ENCODE data around the gene MAPK8IP1. TPM values are rescaled to one million over a fixed set of nuclear protein-coding genes. Genes with fewer than 3 reads are reported as not detected.

Gene MAPK8IP1
- total and polyA plus RNA-seq, 2 experiments from 2014 or later = 5.9 to 39.4 TPM

DNA sequence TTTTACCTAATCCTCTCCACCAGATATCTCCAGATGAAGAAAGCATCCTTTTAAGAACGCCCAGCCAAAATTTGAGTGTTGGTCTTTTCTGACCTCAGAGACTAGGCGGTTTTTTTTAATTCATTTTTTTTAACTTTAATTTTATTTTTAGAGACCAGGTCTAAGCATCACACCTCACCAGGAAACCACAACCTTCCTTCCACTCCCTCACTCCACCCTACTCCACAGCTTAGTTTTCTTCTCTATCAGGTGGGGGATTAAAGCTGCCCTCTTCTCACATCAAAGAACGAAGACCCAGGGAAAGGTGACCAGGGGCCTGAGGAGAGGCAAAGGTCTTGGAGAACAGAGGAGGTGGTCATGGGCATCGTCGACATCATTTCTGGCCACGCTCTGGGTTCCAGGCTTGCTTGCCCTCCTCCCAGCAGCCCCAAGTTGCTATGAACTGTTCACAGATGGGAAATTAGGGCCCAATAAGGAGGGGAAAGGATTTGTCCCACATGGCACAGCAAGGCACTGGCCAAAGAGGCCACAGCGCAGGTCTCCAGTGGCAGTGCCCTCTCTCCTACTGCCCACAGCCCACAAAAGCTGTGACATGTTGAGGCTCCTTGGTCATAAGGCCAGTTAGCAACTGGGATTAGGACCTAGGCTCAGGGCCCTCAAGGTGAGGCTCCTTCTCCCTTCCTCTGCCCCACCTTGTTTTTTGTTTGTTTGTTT, 33.7 kb downstream of the MAPK8IP1 start (continued):
- TF ChIP-seq, protein P1, sequence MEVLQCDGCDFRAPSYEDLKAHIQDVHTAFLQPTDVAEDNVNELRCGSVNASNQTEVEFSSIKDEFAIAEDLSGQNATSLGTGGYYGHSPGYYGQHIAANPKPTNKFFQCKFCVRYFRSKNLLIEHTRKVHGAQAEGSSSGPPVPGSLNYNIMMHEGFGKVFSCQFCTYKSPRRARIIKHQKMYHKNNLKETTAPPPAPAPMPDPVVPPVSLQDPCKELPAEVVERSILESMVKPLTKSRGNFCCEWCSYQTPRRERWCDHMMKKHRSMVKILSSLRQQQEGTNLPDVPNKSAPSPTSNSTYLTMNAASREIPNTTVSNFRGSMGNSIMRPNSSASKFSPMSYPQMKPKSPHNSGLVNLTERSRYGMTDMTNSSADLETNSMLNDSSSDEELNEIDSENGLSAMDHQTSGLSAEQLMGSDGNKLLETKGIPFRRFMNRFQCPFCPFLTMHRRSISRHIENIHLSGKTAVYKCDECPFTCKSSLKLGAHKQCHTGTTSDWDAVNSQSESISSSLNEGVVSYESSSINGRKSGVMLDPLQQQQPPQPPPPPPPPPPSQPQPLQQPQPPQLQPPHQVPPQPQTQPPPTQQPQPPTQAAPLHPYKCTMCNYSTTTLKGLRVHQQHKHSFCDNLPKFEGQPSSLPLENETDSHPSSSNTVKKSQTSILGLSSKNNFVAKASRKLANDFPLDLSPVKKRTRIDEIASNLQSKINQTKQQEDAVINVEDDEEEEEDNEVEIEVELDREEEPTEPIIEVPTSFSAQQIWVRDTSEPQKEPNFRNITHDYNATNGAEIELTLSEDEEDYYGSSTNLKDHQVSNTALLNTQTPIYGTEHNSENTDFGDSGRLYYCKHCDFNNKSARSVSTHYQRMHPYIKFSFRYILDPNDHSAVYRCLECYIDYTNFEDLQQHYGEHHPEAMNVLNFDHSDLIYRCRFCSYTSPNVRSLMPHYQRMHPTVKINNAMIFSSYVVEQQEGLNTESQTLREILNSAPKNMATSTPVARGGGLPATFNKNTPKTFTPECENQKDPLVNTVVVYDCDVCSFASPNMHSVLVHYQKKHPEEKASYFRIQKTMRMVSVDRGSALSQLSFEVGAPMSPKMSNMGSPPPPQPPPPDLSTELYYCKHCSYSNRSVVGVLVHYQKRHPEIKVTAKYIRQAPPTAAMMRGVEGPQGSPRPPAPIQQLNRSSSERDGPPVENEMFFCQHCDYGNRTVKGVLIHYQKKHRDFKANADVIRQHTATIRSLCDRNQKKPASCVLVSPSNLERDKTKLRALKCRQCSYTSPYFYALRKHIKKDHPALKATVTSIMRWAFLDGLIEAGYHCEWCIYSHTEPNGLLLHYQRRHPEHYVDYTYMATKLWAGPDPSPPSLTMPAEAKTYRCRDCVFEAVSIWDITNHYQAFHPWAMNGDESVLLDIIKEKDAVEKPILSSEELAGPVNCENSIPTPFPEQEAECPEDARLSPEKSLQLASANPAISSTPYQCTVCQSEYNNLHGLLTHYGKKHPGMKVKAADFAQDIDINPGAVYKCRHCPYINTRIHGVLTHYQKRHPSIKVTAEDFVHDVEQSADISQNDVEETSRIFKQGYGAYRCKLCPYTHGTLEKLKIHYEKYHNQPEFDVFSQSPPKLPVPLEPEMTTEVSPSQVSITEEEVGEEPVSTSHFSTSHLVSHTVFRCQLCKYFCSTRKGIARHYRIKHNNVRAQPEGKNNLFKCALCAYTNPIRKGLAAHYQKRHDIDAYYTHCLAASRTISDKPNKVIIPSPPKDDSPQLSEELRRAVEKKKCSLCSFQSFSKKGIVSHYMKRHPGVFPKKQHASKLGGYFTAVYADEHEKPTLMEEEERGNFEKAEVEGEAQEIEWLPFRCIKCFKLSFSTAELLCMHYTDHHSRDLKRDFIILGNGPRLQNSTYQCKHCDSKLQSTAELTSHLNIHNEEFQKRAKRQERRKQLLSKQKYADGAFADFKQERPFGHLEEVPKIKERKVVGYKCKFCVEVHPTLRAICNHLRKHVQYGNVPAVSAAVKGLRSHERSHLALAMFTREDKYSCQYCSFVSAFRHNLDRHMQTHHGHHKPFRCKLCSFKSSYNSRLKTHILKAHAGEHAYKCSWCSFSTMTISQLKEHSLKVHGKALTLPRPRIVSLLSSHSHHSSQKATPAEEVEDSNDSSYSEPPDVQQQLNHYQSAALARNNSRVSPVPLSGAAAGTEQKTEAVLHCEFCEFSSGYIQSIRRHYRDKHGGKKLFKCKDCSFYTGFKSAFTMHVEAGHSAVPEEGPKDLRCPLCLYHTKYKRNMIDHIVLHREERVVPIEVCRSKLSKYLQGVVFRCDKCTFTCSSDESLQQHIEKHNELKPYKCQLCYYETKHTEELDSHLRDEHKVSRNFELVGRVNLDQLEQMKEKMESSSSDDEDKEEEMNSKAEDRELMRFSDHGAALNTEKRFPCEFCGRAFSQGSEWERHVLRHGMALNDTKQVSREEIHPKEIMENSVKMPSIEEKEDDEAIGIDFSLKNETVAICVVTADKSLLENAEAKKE (CRISPR knock-in tag; IDR thresholded peaks at IDR 0.05) = no peak
- TF ChIP-seq JUNB (IDR thresholded peaks at IDR 0.05; ENCODE audit: unreplicated experiment) (no peak), NANOG (IDR thresholded peaks at IDR 0.05; ENCODE audit: borderline replicate concordance) (no peak), STAT1 (IDR thresholded peaks at IDR 0.05; ENCODE audit: unreplicated experiment) (no peak), ZNF331 (CRISPR knock-in tag; IDR thresholded peaks at IDR 0.05; ENCODE audit: low read depth) (no peak)
- TF ChIP-seq, protein P2, sequence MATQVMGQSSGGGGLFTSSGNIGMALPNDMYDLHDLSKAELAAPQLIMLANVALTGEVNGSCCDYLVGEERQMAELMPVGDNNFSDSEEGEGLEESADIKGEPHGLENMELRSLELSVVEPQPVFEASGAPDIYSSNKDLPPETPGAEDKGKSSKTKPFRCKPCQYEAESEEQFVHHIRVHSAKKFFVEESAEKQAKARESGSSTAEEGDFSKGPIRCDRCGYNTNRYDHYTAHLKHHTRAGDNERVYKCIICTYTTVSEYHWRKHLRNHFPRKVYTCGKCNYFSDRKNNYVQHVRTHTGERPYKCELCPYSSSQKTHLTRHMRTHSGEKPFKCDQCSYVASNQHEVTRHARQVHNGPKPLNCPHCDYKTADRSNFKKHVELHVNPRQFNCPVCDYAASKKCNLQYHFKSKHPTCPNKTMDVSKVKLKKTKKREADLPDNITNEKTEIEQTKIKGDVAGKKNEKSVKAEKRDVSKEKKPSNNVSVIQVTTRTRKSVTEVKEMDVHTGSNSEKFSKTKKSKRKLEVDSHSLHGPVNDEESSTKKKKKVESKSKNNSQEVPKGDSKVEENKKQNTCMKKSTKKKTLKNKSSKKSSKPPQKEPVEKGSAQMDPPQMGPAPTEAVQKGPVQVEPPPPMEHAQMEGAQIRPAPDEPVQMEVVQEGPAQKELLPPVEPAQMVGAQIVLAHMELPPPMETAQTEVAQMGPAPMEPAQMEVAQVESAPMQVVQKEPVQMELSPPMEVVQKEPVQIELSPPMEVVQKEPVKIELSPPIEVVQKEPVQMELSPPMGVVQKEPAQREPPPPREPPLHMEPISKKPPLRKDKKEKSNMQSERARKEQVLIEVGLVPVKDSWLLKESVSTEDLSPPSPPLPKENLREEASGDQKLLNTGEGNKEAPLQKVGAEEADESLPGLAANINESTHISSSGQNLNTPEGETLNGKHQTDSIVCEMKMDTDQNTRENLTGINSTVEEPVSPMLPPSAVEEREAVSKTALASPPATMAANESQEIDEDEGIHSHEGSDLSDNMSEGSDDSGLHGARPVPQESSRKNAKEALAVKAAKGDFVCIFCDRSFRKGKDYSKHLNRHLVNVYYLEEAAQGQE (IDR thresholded peaks at IDR 0.05; ENCODE audit: unreplicated experiment) = no peak
